Kidney epithelial cell (primary cell): Measurements from ENCODE around the gene OVCA2. TPM values are rescaled to one million over a fixed set of nuclear protein-coding genes. Genes with fewer than 3 reads are reported as not detected.

Experiments used
- DNase-seq: peaks from one replicate; pipeline ENCODE4 v3.0.0-alpha.2; 2010; ENCODE audit warnings: low read depth
- H3K27me3 ChIP-seq: 2 replicates; pipeline ENCODE4 v1.6.0; 2011; ENCODE audit warnings: low read length; ENCODE audit not compliant: control insufficient read depth, insufficient read depth
- H3K36me3 ChIP-seq: 2 replicates; pipeline ENCODE4 v1.5.1; 2011; ENCODE audit warnings: low read length; ENCODE audit not compliant: control insufficient read depth, insufficient read depth
- H3K4me3 ChIP-seq: 2 replicates; pipeline ENCODE4 v1.5.1; 2011; ENCODE audit warnings: low read depth, mild to moderate bottlenecking, control low read depth, low read length
- total RNA-seq: library from RNA; depleted of rRNA; stranded (reverse); fragments of >200 nt; gene quantifications from 2 replicates; pipeline ENCODE4 v1.2.3, GENCODE V29; 2015
- TF ChIP-seq, protein P1 (sequence below): IDR thresholded peaks from 2 replicates; pipeline ENCODE4 v1.5.1; 2011; ENCODE audit warnings: mild to moderate bottlenecking, moderate library complexity, low read length, control low read depth, inconsistent platforms; ENCODE audit not compliant: insufficient read depth, poor library complexity, severe bottlenecking

Gene OVCA2
- total RNA-seq, 1 donor from 2014 or later = 88.2 TPM

DNA sequence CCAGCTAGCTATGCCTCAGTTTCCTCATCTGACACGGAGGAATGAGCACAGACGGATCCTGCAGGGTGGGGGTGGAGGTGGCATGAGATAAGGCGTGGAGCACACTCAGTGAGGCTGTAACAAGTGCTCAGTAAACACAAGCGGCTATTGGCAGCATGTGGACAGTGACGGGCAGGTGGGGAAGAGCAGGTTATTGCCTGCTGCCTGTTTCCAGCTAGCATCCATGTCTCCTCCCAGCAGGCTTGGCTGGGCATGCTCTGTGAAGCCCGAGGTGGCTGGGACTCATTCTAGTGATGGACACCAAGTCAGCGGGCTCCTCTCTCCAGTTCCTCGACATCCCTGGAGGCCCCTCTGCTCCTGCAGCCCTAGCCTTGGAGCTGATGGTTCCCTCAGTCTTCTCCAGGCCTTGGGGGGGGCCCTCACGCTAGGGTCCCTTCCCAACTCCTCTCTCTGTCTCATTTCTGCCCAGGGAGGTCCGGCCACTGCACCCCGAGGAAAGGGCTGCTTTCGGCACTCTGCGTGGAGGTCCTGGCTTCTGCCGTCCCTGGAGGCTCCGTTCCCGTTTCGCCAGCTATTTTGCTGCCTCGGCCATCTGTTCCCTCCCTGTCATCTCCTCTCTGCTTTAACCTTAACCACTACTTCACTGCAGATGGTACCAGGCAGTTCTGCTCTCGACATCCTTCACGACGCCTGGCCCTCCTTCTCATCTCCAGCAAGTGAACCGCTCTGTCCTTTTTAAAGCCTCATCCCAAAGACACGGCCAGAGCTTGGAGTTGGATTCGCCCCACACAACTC lies 22.9 kb upstream of the OVCA2 start:
- Histone ChIP-seq H3K27me3 (peaks cover 71% of the 10 kb centered on the region), H3K4me3 (no peak overlapping the region), H3K36me3 (no peaks in the 10 kb centered on the region)
- no peak for DNase-seq
- TF ChIP-seq, protein P1, sequence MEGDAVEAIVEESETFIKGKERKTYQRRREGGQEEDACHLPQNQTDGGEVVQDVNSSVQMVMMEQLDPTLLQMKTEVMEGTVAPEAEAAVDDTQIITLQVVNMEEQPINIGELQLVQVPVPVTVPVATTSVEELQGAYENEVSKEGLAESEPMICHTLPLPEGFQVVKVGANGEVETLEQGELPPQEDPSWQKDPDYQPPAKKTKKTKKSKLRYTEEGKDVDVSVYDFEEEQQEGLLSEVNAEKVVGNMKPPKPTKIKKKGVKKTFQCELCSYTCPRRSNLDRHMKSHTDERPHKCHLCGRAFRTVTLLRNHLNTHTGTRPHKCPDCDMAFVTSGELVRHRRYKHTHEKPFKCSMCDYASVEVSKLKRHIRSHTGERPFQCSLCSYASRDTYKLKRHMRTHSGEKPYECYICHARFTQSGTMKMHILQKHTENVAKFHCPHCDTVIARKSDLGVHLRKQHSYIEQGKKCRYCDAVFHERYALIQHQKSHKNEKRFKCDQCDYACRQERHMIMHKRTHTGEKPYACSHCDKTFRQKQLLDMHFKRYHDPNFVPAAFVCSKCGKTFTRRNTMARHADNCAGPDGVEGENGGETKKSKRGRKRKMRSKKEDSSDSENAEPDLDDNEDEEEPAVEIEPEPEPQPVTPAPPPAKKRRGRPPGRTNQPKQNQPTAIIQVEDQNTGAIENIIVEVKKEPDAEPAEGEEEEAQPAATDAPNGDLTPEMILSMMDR = no peak

DNA sequence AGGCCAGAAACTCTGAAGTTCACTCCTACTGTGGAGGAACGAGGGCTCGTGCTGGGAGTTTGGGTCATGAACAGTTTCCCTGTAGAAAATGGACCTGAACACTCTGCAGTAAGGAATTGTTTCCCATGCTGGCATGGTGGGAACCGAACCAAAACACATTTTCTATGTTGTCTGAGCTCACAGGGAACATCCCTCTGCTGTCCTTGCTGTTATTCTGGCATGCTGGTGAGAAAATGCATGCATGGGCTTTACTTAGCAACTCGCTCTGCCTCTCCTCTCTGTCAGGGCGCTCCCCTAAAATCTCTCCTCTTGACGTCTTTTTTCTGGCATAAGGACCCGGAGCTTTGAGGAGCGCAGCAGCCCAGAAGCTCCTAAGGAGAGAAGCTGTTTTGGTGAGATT lies 22.1 kb upstream of the OVCA2 start:
- DNase-seq = no peak
- TF ChIP-seq, protein P1 = no peak
- Histone ChIP-seq H3K4me3 (no peak overlapping the region), H3K27me3 (peaks cover 79% of the 10 kb centered on the region), H3K36me3 (no peaks in the 10 kb centered on the region)

DNA sequence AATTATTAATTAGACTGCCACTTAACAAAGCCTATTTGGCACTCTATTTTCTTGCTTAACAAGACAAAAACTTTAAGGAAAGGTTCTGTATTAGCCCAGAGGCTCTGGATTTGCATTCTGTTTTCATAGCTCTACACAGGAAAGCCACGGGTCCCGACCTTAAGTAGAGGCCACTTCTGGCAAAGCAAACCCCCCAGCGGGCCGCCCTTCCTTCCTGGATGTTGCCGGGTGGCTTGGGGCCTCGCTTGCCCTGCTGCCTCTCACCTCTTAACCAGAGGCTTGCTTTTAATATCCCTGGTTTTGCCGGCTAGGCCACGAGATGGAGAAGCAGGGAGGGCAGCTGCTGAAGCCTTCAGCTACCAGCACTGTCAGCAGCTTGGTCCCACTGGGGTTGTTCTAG lies 21.1 kb upstream of the OVCA2 start:
- peaks cover 80% of the 10 kb centered on the region for H3K27me3 ChIP-seq
- no peak overlapping the region for H3K4me3 ChIP-seq
- DNase-seq = no peak
- TF ChIP-seq, protein P1 = no peak
- H3K36me3 ChIP-seq = no peaks in the 10 kb centered on the region

DNA sequence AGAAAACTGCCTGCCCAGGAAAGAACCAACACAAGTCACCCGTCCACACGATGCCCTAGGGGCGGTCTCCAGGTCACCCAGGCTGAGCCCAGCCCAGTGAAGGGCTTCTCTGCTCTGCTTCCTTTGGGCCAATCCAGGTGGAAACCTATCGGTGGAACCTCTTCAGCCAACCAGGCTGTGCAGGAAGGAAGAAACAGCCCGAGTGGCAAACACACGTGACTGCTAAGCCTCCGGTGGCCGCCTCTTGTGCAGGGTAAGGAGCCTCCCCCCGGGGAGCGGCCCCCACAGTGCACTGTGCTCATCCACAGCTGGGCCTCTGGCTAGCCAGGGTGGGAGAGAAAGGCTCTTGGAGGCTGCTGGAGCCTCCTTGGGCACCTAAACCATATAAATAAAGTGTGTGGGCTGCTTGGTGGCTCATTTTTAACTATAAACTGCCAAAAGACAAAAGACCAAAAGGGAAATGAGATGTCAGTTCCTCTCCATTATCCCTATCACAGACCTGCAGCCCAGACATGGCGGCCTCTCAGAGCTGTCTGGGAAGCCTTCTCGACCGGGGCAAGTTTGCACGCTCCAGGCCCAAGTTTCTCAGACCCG lies 19.1 kb upstream of the OVCA2 start:
- no peaks in the 10 kb centered on the region for H3K36me3 ChIP-seq
- H3K27me3 ChIP-seq = peaks cover 77% of the 10 kb centered on the region
- DNase-seq = no peak
- TF ChIP-seq, protein P1 = no peak
- H3K4me3 ChIP-seq = no peak overlapping the region

DNA sequence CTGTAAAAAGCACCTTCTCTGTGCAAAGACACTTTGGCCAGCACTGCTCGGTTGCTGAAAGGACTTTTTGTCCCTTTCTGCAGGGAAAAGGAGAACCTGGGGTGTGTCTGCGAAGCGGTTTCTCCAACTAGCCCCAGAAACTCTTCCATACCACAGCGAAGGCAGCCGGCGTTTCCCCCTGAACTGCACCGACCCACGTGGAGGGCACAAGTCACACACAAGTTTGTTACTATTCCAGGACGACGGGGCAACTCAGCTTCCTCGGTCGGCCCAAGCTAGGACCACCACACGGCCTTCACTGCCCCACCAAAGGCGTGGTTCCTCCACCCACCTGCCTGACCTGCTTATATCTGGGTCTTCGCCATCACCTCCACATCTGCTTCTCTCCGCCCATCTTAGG lies 18.6 kb upstream of the OVCA2 start:
- H3K4me3 ChIP-seq = no peak overlapping the region
- H3K36me3 ChIP-seq = no peaks in the 10 kb centered on the region
- TF ChIP-seq, protein P1 = no peak
- H3K27me3 ChIP-seq = peaks cover 72% of the 10 kb centered on the region
- DNase-seq = no peak
